ENCODE results near the gene PRR16.

PRR16 gene

GRCh38 chr5:120464627-120465435, 731 bp downstream of the PRR16 start:
- DNase-seq, result no peak

- no peak for DNase-seq
Observed at GRCh38 chr5:120465436-120465961, 1.4 kb downstream of the PRR16 start.

DNA sequence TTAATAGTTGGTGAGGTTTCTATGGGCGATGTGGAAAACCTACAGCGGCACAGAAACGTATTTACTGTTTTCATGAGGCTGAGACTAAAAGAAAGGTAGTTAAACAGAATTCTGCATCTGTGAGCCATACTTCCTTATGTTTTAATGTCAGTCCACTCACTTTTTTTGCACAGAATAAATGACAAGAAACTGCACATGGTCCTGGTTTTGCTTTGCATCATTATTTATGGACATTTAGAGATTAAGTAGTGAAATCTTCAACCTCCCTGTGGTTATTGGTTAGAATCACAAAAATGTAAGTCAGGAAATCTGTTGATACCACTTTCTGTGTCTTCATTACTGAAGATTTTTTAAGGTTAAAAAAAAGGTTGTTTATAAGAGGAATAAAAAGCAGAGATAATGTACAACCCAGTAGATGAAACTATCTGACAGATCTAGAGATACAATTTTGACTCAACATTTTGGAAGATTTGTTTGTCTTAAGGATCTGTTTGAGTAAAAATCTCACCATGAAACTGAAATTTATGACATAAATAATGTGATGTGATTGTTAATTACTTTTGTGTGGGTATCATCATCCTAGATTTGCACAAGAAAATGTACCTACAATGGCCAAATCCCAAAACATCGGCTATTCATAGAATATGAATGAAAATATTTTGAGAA, 2.4 kb downstream of the PRR16 start:
- no peak for DNase-seq

GRCh38 chr5:120471971-120472370, 7.9 kb downstream of the PRR16 start:
- no peak for DNase-seq

DNA sequence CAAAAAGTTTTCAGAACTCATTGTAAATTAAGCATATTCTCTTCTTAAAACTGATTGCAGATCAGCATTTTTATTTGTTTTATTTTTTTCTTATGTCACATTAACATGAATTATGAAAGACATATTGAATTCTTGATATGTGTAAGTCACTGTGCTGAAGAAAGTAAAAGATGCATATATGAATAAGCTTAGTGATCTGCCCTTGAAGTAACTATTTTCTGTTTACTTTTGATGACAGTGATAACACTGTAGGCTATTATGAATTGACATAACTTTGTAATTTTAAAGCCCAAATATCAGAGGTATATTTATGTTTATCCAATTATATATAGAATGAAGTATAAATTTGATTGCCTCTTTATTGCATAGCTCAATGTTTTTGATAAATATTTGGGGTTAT, 8.8 kb downstream of the PRR16 start:
- no peak for DNase-seq

DNA sequence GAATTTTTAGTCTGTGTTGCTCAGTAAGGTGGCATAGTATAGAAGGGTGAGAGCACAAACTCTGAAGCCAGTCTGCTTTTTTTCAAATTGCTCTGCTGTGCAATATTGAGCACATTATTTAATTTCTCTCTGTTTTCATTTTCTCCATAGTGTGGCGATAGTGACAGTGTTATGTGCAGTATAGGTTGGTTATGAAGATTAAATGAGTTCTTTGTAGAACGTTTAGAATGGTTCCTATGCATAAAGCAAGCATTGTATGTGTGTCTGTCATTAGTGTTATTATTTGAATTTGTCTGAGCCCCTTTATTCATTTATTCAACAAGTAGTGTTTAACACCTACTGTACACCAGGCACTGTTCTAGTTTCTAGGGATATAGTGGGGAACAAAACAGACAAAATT, 9.2 kb downstream of the PRR16 start:
- no peak for DNase-seq

DNA sequence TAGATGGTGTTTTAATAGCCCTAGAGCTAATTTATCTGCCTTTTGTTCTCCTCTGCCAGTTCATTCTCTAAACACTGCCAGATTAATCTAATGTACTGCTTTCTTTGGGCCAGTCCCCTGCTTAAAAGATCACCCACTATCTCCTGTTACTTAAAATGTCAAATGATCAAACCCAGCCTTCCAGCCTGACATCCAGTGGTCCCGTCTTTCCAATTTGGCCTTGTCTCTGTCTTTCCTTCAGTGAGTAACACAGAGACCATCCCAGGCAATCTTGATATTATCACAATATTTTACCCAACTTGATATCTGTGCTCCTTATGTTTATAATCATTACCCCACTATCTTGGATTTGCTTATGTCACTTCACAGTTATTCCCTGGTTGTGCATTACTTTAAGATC, 12.0 kb downstream of the PRR16 start:
- no peak for DNase-seq

GRCh38 chr5:120479066-120479465, 15.0 kb downstream of the PRR16 start:
- DNase-seq, result no peak

- no peak for DNase-seq
Observed at GRCh38 chr5:120499876-120500563, 35.9 kb downstream of the PRR16 start.

DNA sequence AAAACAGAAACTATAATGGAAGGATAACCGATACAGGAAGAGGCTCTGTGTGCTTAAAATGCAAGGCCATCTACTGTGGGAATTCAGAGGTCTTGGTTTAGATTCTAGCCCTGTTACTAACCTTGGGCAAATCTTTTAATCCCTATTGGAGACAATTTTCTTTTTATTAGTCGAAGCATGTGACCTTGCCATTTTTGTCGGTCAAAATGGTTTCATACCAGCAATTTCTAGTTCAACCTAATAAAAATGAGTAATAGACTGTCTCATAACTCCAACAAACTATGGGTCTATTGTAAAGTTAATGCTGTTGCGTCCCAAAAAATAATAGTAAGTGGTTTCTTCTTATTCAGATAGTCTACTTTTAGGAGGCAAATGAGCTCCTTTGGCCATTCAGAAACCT, 38.4 kb downstream of the PRR16 start:
- DNase-seq, result no peak

DNA sequence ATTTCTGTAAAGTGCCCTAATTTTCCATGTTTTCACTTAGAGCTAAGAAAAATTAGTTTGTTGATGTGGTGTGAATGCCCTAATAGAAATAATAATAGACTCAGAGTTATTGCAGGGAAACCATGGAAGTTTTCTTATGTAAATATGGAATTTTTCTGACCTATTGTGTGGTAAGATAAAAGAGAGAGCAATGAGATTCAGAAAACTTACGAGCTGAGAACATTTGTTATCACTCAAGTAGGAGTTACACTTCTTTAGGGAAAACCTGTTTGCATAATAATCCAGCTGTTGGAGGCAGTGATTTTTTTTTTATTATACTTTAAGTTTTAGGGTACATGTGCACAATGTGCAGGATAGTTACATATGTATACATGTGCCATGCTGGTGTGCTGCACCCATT, 39.2 kb downstream of the PRR16 start:
- no peak for DNase-seq

DNA sequence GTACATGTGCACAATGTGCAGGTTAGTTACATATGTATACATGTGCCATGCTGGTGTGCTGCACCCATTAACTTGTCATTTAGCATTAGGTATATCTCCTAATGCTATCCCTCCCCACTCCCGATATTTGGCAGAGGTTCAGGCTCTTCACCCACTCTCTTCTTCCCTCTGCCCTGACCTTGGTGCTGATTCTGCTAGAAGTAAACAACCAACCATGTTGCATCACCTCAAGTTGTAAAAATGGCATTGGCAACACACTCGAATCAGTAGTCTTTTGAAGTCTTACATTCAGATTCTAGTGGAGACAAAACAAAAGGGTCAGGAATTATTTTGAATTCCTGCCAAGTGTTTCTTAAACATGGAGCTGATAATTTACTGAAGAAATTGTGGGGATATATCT, 40.0 kb downstream of the PRR16 start:
- no peak for DNase-seq

DNA sequence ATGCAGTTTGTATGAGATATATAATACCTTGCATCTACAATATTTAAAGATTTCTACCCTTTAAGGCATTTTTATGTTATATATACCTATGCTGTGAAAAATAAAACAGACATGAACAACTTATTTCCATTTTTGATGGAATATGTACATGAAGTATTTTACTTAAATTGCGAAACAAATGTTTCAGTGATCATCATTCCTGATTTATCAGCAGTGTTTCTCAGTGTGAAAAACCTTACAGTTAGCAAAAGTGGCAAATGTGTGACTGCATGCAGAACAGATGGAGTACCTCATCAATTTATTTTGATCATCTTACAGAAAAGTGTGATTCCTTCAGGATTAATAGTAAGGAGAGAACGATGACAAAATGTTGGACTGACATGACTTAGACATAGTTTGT, 43.1 kb downstream of the PRR16 start:
- DNase-seq, result no peak

DNA sequence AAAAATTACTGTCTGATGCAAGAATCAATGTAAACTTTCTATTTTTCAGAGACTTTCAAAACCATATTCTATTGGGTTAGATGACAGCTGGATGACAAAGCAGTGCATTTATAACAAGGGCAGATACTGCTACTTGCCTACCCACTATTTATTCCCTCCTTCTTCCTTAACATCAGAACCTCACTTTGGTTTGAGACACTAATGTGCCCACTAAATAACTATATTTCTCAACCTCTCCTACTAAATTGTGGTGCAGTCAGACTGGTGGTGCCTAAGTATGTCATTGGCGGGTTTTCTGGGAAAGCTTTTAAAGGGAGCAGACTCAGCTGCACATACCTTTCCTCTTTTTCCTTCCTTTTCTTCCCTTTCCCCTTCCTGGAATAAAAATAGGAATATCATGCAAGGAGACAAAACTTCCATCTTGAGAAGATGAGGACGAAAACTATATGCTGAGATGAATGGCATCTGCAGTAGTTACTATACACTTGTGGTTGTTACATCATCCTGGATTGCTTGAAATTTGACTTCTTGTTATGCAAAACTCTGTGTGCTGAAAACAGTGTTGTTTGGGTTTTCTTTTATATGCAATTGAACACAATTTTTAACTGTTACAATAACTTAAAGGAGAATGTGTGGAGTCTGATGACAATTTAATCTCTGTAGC, 43.8 kb downstream of the PRR16 start:
- no peak for DNase-seq

DNA sequence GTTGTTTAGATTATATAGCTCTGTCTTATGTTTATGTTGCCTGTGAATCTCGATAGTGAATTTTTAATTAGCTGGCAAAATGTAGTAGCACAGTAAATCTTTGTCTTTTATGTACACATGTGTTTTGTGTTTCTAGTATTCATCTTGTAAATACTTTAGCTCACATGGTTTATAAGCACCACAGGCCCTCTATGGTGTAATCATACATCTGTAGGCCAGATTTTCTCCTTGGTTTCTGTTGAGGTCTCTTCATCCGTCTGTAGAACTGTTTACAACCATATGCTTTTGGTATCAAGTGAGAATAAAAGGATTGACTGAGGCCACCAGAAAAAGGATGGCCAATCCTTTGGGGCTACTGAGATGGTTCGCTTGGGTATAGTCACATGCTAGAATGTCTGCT, 45.0 kb downstream of the PRR16 start:
- DNase-seq, result no peak

DNA sequence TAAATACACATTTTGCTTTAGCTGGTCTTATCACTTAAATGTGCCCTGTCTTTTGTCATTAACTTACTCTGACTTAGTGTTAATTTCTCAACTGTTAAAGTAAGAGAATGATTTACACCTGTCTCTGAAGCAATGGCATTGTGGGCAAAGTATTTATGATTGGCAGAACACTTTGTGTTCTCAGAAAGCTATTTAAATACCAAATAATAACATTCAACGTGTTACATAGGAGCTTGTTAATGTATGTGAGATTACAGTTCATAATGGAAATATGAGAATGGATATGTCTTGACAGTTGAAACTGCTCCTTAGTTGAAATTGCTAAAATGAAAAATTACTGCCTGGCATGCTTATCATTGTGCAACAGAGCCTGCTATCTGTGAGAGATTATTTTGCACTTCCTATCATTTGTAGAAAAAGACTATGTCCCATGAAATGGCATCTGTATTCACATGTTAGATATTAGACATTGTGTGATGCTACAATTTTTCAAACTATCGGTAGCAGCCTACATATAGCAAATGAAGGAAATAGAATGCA, 46.1 kb downstream of the PRR16 start:
- no peak for DNase-seq

DNA sequence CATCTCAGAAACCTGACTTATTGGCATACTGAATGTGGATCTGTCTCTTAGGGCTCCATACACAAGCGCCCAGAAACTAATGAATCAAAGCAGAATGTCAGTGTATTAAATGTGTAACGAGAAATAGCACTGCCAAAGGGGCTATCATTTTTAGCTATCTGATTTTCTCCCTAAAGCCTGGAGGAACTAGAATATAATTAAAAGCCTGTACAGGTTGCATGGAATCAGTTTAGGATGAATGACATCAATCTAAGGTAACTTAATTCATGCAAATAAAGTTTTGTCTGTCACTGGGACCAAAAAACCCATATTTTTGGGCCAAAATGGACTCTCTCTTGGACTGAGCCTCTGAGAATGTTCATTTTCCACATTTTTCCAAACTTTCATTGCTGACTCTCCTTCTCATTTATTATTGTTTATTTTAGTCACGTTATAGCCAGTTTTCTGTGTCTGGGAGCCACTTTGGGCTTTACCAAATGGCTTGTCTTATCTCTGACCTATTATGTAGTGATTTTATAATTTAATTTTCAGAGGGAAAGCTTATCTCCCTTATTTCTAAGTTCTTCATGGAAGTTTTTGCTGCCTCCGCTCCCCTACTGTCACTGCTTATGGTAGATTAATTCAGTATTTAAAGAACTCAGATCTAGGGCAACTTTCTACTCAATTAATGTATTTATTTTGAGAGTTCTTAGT, 47.0 kb downstream of the PRR16 start:
- DNase-seq, result no peak

GRCh38 chr5:120512068-120512467, 48.0 kb downstream of the PRR16 start:
- no peak for DNase-seq

GRCh38 chr5:120512791-120513650, 48.9 kb downstream of the PRR16 start:
- no peak for DNase-seq

GRCh38 chr5:120516805-120517204, 52.7 kb downstream of the PRR16 start:
- no peak for DNase-seq

GRCh38 chr5:120517607-120518252, 53.6 kb downstream of the PRR16 start:
- no peak for DNase-seq
